ENCODE measurements around the gene COL26A1.
"Not testable (repeated sequence)": the region's sequence is repeated elsewhere in the genome, so short reads cannot be mapped to it uniquely, and the experiment has no call there.

The COL26A1 gene
- total RNA-seq, result 0 to 2.5 (median 0.07) reads per million in 17 experiments

GRCh38 chr7:101362334-101363195 lies at the start of gene COL26A1:
Gene COL26A1 (plus strand): TSS chr7:101362875. CDS start chr7:101363033, 158 bp downstream.
- DNase-seq, result peak; percentile 6 to 65 (median 27)

- peak; percentile 55 to 75 (median 71) for DNase-seq
Measured at GRCh38 chr7:101315336-101315735, 47.3 kb upstream of the COL26A1 start.

- no peak for DNase-seq
Measured at GRCh38 chr7:101319401-101319800, 43.3 kb upstream of the COL26A1 start.

- DNase-seq, result peak; percentile 94 to 99 (median 97)
Measured at GRCh38 chr7:101321491-101322401, 40.9 kb upstream of the COL26A1 start, which contains the start of gene IFT22. Gene IFT22 (minus strand): TSS chr7:101321812. CDS start chr7:101321709, 103 bp downstream.

- no peak for DNase-seq
Measured at GRCh38 chr7:101328159-101328558, 34.5 kb upstream of the COL26A1 start.

GRCh38 chr7:101330011-101330484 lies 32.6 kb upstream of the COL26A1 start:
- no peak for DNase-seq

- DNase-seq, result no peak
Measured at GRCh38 chr7:101332026-101332425, 30.6 kb upstream of the COL26A1 start.

- DNase-seq, result peak in 3 of 4 experiments; percentile 28 to 32 (median 30)
Measured at GRCh38 chr7:101333912-101334311, 28.8 kb upstream of the COL26A1 start.

- DNase-seq, result no peak
Measured at GRCh38 chr7:101340379-101340778, 22.3 kb upstream of the COL26A1 start.

- DNase-seq, result no peak
Measured at GRCh38 chr7:101342892-101343291, 19.8 kb upstream of the COL26A1 start.

- DNase-seq, result no peak
Measured at GRCh38 chr7:101347477-101347876, 15.2 kb upstream of the COL26A1 start.

GRCh38 chr7:101348456-101349067 lies 14.1 kb upstream of the COL26A1 start:
- DNase-seq, result not testable (repeated sequence)

GRCh38 chr7:101349300-101349699 lies 13.4 kb upstream of the COL26A1 start:
- DNase-seq, result not testable (repeated sequence)

- no peak for DNase-seq
Measured at GRCh38 chr7:101352920-101353308, 9.8 kb upstream of the COL26A1 start.

- no peak for DNase-seq
Measured at GRCh38 chr7:101357433-101357832, 5.2 kb upstream of the COL26A1 start.

GRCh38 chr7:101363196-101363733 lies 590 bp downstream of the COL26A1 start:
- DNase-seq, result no peak

GRCh38 chr7:101363734-101364374 lies 1.2 kb downstream of the COL26A1 start:
- peak; percentile 72 to 90 (median 82) for DNase-seq

- no peak for DNase-seq
Measured at GRCh38 chr7:101365956-101366355, 3.3 kb downstream of the COL26A1 start.

GRCh38 chr7:101367676-101368075 lies 5.0 kb downstream of the COL26A1 start:
- DNase-seq, result no peak

GRCh38 chr7:101368422-101369165 lies 5.9 kb downstream of the COL26A1 start:
- DNase-seq, result no peak

GRCh38 chr7:101370836-101371235 lies 8.2 kb downstream of the COL26A1 start:
- peak; percentile 36 to 76 (median 51) for DNase-seq
